Sigmoid colon (tissue), 4 donors: ENCODE measurements around the gene HOXB6.

ENCODE experiments used
- EP300 ChIP-seq, 4 donors: sonication (generic); formaldehyde crosslinking; IDR thresholded peaks; one replicate each; pipeline ENCODE4 v1.6.1; 2017; ENCODE audit warnings: antibody characterized with exemption in 4 of 4
- POLR2A ChIP-seq, 2 donors: fragments of 450-650 bp; IDR thresholded peaks; one replicate each; pipeline ENCODE4 v1.6.1; 2016; ENCODE audit warnings: antibody characterized with exemption in 2 of 2, mild to moderate bottlenecking in 2 of 2, moderate library complexity in 2 of 2
- POLR2AphosphoS5 ChIP-seq, 4 donors: sonication (generic); formaldehyde crosslinking; IDR thresholded peaks; one replicate each; pipeline ENCODE4 v1.6.1; 2017; ENCODE audit warnings: antibody characterized with exemption in 4 of 4
- TF ChIP-seq, protein P1 (sequence below), 4 experiments: fragments of 450-650 bp in 3 of 4; fragments of 200-600 bp in 1 of 4; IDR thresholded peaks; one replicate each; pipeline ENCODE4 v1.5.1; 2016 to 2019; ENCODE audit warnings: antibody characterized with exemption in 4 of 4, mild to moderate bottlenecking in 3 of 4, moderate library complexity in 2 of 4

GRCh38 chr17:48577946-48578615 is 26.7 kb downstream of the HOXB6 start, which contains the start of gene HOXB4:
- TF ChIP-seq, protein P1, sequence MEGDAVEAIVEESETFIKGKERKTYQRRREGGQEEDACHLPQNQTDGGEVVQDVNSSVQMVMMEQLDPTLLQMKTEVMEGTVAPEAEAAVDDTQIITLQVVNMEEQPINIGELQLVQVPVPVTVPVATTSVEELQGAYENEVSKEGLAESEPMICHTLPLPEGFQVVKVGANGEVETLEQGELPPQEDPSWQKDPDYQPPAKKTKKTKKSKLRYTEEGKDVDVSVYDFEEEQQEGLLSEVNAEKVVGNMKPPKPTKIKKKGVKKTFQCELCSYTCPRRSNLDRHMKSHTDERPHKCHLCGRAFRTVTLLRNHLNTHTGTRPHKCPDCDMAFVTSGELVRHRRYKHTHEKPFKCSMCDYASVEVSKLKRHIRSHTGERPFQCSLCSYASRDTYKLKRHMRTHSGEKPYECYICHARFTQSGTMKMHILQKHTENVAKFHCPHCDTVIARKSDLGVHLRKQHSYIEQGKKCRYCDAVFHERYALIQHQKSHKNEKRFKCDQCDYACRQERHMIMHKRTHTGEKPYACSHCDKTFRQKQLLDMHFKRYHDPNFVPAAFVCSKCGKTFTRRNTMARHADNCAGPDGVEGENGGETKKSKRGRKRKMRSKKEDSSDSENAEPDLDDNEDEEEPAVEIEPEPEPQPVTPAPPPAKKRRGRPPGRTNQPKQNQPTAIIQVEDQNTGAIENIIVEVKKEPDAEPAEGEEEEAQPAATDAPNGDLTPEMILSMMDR (IDR thresholded peaks at IDR 0.05): no peak
- TF ChIP-seq POLR2A (IDR thresholded peaks at IDR 0.05) (peak; percentile 17 to 37), POLR2AphosphoS5 (IDR thresholded peaks at IDR 0.05) (peak; percentile 54 to 83 (median 62)), EP300 (IDR thresholded peaks at IDR 0.05) (no peak)
